LoVo (cell line): ENCODE measurements around the gene MTX1.
"Not testable (repeated sequence)": the region's sequence is repeated elsewhere in the genome, so short reads cannot be mapped to it uniquely, and the experiment has no call there.

Source experiments
- DNase-seq: peaks from one replicate; pipeline ENCODE4 v3.0.0-alpha.2; 2016; ENCODE audit warnings: low spot score

MTX1 gene

DNA sequence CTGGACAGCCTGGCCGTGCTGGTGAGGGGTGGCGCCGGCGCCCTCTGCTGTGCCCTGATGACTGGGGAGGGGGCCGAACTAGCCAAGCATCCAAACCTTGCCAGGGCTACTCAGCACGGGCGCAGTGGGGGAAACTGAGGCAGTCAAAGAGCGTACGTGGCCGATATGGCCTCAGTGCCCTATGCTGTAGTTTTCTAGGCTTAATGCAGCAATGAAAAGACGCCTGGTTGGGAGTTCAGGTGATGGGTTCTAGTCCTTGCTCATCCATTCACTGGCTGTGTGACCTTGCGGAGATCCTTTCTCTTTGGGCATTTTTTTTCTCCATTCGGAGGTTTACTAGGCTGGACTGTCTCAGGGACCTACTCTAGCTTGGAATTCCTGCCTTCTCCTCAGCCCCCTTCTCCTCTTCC, 822 bp downstream of the MTX1 start:
- no peak for DNase-seq

DNA sequence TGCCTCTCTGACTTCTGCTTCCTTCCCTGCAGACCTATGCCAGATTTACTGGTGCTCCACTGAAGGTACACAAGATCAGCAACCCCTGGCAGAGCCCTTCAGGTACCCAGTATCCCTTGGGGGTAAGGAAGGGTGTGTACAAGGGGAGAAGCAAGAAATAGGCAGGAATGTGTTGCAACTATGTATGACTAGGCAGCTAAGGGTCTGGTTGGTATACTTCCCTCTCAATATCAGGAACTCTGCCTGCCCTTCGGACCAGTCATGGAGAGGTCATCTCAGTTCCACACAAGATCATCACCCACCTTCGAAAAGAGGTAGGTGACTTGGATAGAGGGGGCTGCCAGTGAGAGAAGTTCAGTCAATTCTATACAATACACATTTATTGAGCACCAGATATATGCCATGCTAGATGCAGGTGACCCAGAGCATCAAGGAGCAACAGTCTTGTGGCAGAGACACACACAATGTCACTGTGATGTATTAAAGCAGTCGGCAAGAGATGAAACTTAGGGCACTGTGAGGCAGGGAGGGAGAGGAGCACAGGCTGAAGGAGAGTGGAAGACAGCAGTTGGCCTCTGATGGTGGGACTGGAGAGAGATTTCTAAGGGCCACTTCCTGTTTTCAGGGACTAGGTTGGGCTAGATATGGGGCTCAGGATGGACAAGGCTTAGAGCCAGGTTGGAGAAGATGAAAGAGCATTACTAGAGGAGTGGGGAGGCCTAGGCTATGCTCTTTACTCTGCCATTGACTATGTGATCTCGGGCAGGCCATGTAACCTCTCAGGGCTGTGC, 2.0 kb downstream of the MTX1 start:
- DNase-seq, result no peak

DNA sequence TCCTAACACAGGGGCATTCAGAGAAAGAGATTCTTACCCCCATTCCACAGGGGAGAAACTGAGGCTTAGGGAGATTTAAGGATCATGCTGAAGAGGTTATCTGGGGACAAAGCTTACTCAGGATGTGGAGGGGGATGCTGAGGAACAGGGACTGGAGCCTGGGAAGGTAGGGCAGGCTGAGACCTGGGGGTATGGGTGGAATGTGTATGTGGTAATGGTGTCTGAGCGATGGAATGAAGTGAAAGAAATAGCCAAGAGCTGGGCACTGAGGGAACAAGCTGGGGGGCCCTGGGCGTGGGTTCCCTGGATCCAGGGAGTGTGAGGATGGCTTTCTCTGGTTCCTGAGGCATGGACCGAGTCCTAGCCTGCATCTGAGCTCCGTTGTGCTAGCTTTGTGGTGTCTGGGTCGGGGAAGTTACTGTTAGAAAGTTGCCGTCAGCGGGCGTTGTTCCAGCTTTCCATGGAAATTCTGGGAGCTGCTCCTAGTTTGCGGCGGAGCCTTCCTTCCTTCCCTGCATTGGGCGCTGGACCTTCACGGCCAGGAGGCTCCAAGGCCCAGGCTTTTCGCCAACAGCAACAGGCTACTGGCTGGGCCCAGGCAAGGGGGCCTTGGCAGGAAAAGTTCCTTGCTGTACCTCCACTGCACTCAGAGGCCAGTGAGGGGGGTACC, 3.0 kb downstream of the MTX1 start:
- DNase-seq, result not testable (repeated sequence)

DNA sequence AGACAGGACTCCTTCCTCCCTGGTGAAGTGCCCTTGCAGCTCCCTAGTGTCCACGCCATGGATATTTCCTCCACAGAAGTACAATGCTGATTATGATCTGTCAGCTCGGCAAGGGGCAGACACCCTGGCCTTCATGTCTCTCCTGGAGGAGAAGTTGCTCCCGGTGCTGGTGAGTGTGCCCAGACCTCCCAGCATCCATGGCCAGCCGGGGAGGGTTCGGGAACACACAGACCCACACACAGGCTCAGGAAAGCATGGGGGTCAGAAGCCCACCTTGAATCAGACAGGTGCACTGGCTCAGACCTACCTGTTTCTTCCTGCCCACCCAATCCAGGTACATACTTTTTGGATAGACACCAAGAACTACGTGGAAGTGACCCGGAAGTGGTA, 3.6 kb downstream of the MTX1 start:
- DNase-seq, result not testable (repeated sequence)

DNA sequence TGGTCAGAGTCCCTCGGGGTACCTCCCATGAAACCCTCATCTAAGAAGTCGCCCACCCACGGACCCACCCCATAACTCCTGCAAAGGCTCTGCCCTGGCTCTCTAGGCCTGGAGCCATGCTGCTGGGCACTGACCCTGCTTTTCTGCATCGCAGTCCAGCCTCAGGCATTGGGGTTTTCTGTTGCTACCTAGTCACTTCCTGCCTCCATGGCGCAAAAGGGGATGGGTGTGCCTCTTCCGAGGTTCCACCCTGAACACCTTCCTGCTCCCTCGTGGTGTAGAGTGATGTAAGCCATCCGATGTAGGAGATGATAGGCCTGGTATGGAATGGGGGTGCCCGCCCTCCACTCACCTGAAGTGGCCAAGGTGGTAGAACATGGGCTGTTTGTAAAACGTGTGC, 6.2 kb downstream of the MTX1 start:
- not testable (repeated sequence) for DNase-seq

DNA sequence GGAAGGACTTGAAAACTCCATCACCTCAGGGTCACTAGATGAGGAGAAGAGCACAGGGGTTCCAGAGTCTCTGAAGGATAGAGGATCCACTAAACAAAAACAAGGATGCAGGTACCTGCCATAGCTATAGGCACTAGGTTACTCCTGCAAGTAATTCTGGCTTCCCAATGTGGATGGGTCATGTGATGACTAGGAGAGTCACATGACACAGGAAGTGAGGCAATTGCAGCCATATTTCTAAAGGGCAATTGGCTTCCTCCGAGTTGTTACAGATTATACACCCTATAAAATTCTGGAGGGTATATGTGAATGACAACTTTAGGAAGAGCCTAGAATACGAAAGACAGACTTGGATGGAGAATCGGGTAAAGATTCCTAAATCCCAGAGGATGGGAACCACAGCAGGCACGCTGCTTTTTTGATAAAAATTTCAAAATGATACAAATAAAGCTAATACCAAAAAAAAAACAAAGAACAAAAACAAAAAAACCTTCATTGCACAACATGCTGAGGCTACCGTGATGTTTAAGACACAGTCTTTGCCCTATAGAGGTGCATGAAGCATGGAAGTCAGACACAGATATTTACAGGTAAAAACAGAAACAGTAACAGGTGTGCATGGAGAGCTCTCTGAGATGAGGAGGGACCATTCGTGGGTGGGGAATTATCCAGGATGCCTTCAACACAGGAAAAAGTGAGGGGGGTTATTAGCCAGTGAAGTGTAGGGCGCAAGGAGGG, 10.5 kb downstream of the MTX1 start:
- no peak for DNase-seq

DNA sequence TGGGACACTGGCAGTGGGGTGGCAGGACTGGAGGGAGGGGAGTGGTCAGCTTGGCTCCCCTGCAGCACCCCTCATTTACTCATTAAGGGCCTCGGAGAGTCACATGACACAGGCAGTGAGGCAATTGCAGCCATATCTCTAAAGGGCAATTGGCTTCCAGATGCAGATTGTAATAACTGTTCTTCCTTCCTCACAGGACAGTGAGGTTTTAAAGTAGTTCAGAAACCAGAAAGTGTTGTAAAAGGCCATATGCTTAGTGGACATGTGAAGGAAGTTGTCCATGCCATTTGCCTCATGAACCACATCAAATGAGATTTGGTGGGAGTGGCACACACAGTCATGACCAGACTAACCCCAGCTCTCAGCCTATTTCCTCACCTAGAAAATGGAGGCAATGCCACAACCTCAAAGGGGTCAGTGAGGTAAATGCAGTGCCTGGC, 11.1 kb downstream of the MTX1 start:
- no peak for DNase-seq

DNA sequence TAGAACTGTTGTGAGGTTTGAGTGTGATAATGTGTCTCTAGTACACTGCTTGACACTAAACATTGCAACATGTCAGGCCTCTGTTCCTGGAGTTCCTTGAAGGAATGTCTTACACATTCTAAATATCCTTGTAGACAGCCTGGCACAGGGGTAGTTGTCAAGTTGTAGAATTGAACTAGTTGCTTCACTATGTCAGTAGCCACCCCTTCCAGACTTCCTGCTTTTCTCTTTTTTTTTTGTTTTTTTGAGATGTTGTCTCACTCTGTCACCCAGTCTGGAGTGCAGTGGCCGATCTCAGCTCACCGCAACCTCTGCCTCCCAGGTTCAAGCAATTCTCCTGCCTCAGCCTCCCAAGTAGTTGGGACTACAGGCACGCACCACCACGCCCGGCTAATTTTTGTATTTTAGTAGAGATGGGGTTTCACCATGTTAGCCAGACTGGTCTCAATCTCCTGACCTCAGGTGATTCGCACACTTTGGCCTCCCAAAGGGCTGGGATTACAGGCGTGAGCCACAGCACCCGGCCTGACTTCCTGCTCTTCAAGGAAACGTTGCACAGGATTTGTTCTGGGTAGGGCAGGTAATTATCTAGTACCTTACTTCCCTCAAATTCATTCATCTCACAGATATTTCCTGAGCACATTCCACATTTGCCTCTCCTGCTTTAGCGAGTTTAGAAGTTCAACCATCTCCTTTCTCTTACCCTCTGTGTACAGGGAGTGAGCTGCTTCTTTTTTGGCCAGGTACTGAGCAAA, 11.9 kb downstream of the MTX1 start:
- not testable (repeated sequence) for DNase-seq

DNA sequence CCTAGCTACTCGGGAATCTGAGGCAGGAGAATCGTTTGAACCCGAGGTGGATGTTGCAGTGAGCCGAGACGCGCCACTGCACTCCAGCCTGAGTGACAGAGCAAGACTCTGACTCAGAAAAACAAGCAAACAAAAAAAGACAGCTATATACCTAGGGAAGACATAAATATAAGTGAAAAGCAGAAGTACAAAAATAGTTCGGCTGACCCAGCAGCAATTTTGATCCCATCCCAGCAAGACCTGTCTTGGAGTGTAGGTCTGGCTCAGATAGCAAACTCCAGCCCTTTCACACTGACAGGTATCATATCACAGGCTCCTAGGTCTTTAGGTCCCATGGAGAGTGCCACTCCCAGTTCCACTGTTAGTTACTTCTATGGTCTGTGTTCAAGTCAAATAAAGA, 14.6 kb downstream of the MTX1 start:
- DNase-seq, result no peak

DNA sequence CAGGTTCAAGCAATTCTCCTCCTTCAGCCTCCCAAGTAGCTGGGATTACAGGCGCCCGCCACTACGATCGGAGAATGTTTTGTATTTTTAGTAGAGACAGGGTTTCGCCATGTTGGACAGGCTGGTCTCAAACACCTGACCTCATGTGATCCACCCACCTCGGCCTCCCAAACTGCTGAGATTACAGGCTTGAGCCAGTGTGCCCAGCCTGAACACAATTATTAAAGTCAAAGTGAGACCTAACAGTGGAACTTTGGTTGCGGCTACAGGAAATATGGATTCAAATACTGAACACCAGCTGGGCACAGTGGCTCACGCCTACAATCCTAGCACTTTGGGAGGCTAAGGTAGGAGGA, 16.9 kb downstream of the MTX1 start:
- DNase-seq, result not testable (repeated sequence)

DNA sequence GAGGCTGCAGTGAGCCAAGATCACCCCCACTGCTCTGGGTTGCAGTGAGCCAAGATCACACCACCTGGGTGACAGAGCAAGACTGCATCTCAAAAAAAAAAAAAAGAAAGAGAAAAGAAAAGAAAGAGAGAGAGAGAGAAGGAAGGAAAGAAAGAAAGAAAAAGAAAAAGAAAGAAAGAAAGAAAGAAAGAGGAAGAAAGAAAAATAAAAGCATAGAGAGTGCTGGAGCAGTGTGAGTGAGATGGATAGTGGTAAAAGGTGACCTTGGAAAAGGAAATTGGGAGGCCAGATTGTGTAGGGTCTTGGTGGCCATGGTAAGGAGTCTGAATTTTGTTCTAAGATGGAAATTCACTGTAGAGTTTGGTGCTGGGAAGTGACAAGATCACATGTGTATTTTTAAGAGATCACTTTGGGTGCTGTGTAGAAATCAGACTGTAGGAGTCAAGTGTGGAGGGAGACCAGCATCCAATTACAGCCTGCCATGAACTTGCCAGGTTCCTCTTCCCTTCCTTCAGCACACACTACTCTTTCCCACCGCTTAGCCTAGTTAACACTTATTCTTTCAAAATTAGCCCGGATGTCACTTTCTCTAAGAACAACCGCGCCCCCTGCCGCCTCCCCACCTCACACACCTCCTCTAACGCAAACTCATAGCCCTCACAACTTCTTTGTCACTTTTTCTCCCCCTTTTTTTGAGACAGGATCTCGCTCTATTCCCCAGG, 17.9 kb downstream of the MTX1 start:
- peak; percentile 68 for DNase-seq

DNA sequence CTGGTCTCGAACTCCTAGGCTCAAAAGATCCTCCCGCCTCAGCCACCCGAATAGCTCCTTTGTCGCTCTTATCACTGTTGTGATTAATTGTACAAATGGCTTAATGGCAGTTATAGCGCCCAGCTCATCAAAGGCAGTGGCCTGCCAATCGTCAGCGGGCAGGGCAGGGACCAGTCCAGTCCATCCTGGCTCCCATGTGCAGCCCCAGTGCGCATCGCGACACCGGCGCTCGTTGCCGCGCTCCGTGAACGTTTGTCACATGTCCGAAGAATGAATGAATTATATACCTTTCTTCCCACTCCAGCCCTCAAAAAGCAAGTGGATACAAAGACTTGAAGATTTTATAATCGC, 18.4 kb downstream of the MTX1 start:
- peak; percentile 53 for DNase-seq

DNA sequence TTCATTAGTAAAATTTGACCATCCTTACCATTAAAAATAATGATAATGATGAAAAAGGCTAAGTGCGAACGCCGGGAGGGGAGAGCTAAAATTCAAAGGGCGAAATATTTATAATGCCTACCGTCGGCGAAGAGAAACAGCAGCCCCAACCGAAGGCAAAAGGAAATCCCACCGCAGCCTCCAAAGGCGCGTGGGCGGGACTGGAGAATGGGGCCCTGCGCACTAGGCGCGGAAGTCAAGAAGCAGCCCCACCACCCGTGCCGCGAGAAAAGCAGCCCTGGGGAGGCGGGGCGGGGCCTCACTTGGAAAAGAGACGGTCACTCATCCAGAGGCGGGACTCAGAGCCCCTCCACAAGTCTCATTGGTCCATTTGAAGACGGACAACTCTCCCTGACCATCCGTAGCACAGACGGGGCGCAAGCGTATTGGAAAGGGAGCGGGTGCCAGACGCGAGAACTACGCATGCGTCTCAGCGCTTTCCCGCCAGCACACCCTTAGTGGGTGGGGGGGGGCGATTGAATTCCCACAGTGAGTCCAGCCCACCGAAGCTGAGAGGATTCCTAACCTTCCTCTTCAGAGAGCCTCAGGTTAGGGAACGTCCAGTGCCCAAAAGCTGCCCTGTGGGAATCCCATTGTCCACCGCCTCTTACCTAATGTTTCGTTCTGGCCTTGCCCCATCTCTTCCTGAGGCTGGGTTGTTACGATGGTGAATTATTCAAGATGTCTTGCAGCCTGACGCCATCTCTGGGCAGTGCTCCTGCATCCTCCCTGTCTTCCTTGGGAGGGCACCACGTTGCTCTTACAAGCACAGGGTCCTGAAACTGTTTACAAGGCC, 19.0 kb downstream of the MTX1 start:
- peak; percentile 98 for DNase-seq

DNA sequence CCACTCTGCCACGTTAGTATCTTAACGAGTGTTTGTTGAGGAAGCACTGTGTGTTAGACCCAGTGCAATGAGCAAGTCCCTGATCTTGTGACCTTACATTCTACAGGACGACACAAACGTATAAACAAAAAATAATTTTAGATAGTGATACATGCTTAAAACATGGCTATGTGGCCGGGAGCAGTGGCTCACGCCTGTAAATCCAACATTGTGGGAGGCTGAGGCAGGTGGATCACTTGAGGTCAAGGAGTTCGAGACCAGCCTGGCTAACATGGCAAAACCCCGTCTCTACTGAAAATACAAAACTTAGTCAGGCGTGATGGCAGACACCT, 19.6 kb downstream of the MTX1 start:
- no peak for DNase-seq

DNA sequence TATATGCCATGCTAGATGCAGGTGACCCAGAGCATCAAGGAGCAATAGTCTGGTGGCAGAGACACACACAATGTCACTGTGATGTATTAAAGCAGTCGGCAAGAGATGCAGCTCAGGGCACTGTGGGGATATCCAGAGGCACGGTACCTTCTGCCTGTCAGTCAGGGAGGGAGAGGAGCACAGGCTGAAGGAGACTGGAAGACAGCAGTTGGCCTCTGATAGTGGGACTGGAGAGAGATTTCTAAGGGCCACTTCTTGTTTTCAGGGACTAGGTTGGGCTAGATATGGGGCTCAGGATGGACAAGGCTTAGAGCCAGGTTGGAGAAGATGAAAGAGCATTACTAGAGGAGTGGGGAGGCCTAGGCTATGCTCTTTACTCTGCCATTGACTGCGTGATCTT, 22.8 kb downstream of the MTX1 start:
- not testable (repeated sequence) for DNase-seq

DNA sequence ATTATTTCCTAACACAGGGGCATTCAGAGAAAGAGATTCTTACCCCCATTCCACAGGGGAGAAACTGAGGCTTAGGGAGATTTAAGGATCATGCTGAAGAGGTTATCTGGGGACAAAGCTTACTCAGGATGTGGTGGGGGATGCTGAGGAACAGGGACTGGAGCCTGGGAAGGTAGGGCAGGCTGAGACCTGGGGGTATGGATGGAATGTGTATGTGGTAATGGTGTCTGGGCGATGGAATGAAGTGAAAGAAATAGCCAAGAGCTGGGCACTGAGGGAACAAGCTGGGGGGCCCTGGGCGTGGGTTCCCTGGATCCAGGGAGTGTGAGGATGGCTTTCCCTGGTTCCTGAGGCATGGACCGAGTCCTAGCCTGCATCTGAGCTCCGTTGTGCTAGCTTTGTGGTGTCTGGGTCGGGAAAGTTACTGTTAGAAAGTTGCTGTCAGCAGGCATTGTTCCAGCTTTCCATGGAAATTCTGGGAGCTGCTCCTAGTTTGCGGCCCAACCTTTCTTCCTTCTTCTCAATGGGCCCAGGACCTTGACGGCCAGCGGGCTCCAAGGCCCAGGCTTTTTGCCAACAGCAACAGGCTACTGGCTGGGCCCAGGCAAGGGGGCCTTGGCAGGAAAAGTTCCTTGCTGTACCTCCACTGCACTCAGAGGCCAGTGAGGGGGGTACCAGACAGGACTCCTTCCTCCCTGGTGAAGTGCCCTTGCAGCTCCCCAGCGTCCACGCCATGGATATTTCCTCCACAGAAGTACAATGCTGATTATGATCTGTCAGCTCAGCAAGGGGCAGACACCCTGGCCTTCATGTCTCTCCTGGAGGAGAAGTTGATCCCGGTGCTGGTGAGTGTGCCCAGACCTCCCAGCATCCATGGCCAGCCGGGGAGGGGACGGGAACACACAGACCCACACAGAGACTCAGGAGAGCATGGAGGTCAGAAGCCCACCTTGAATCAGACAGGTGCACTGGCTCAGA, 23.8 kb downstream of the MTX1 start:
- not testable (repeated sequence) for DNase-seq

DNA sequence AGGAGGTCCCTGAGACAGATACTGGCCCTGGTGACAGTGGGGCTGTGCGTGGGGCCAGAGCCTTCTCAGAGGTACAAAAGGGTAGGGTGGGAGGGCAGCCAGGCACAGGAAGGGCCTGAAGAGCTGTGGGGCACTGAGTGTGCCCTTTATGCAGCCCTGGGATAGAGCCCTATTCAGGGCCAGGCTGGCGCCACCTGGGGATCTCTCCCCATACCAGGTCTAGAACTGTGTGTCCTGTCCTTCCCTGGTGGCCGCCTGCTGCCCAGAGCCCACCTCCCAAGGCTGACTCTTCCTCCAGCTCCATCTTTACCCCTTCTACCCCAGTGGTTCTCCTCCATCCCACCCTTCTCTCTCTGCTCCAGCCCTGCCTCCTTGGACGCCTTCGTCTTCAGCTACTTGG, 25.0 kb downstream of the MTX1 start:
- DNase-seq, result not testable (repeated sequence)

DNA sequence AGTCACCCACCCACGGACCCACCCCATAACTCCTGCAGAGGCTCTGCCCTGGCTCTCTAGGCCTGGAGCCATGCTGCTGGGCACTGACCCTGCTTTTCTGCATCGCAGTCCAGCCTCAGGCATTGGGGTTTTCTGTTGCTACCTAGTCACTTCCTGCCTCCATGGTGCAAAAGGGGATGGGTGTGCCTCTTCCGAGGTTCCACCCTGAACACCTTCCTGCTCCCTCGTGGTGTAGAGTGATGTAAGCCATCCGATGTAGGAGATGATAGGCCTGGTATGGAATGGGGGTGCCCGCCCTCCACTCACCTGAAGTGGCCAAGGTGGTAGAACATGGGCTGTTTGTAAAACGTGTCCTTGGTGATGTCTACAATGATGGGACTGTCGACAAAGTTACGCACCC, 26.9 kb downstream of the MTX1 start:
- DNase-seq, result not testable (repeated sequence)

DNA sequence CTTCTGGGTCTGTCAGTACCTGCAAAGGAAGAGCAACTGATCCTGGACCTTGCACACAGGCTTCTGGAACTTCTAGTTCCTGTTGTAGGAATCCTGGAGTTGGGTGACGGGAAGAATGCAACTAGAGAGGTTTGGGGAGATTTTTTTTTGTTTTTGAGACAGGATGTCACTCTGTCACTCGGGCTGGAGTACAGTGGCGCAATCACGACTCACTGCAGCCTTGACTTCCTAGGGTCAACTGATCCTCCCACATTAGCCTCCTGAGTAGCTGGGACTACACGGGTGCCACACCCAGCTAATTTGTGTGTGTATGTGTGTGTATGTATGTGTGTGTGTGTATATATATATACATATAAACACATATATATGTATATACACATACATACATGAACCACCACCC, 28.0 kb downstream of the MTX1 start:
- no peak for DNase-seq
